IMR-90 (cell line): ENCODE data around the gene ZFP92. TPM values are rescaled to one million over a fixed set of nuclear protein-coding genes. Genes with fewer than 3 reads are reported as not detected.

Experiments
- ATAC-seq: fragments of 200-7000 bp; cut with Tn5 transposase; 2 replicates; pipeline ENCODE4 v1.9.1; 2020; ENCODE audit warnings: low read depth, mild to moderate bottlenecking, moderate library complexity
- BruUV-seq: library from RNA; stranded (reverse); fragments of 400-500 nt; replicated peaks from 2 replicates; lab custom pipeline; 2021; lab: Mats Ljungman, UMichigan
- CTCF ChIA-PET: fragments of 300-600 bp; formaldehyde crosslinking; extraction: SDS; loops from one replicate; lab custom pipeline; 2021; ENCODE audit warnings: antibody characterized with exemption; lab: Yijun Ruan, JAX
- POLR2A ChIA-PET: fragments of 300-600 bp; sonication (Branson Sonifier 250); formaldehyde crosslinking; loops from one replicate; lab custom pipeline; 2022; ENCODE audit warnings: antibody characterized with exemption; ENCODE audit not compliant: unreplicated experiment; lab: Charles Lee
- DNase-seq: peaks from one replicate; pipeline ENCODE4 v3.0.0; 2013
- H2AFZ ChIP-seq: replicated peaks from 2 replicates; pipeline ENCODE3; 2013; ENCODE audit warnings: low read length, mild to moderate bottlenecking; ENCODE audit not compliant: poor library complexity
- H2AK5ac ChIP-seq: 2 replicates; pipeline ENCODE4 v1.6.1; 2013; ENCODE audit warnings: low read depth, low read length, inconsistent platforms
- H2AK9ac ChIP-seq: replicated peaks from 2 replicates; pipeline ENCODE3; 2013; ENCODE audit warnings: mild to moderate bottlenecking, low read depth, low read length, moderate library complexity; ENCODE audit not compliant: poor library complexity
- H2BK120ac ChIP-seq: 2 replicates; pipeline ENCODE4 v1.6.1; 2013; ENCODE audit warnings: low read depth, low read length, inconsistent platforms
- H2BK15ac ChIP-seq: 3 replicates; pipeline ENCODE4 v1.6.1; 2013; ENCODE audit warnings: low read depth, low read length, inconsistent platforms
- H2BK20ac ChIP-seq: 2 replicates; pipeline ENCODE4 v1.6.1; 2013; ENCODE audit warnings: low read depth, mild to moderate bottlenecking, inconsistent platforms, low read length, moderate library complexity
- H2BK5ac ChIP-seq: 2 replicates; pipeline ENCODE4 v1.6.1; 2013; ENCODE audit warnings: mild to moderate bottlenecking, low read depth, low read length, inconsistent platforms; ENCODE audit not compliant: poor library complexity, severe bottlenecking
- H3K14ac ChIP-seq: replicated peaks from 2 replicates; pipeline ENCODE4 v1.6.1; 2013; ENCODE audit warnings: low read depth, low read length, inconsistent platforms
- H3K18ac ChIP-seq: 2 replicates; pipeline ENCODE4 v1.6.1; 2013; ENCODE audit warnings: low read depth, low read length, control low read depth
- H3K23ac ChIP-seq: 2 replicates; pipeline ENCODE4 v1.6.1; 2013; ENCODE audit warnings: low read depth, low read length, inconsistent platforms
- H3K27ac ChIP-seq: 2 replicates; pipeline ENCODE4 v1.5.1; 2013; ENCODE audit warnings: mild to moderate bottlenecking, control low read depth, low read length; ENCODE audit not compliant: insufficient read depth
- H3K27me3 ChIP-seq: 2 replicates; pipeline ENCODE4 v1.6.1; 2013; ENCODE audit warnings: low read length; ENCODE audit not compliant: control insufficient read depth, insufficient read depth
- H3K36me3 ChIP-seq: 2 replicates; pipeline ENCODE4 v1.6.1; 2013; ENCODE audit warnings: low read length, mixed read lengths; ENCODE audit not compliant: control insufficient read depth, insufficient read depth
- H3K4ac ChIP-seq: 2 replicates; pipeline ENCODE4 v1.6.1; 2013; ENCODE audit warnings: low read depth, low read length, inconsistent platforms
- H3K4me1 ChIP-seq: 2 replicates; pipeline ENCODE4 v1.6.1; 2013; ENCODE audit warnings: low read length, mixed read lengths; ENCODE audit not compliant: control insufficient read depth, insufficient read depth
- H3K4me2 ChIP-seq: 2 replicates; pipeline ENCODE4 v1.6.1; 2013; ENCODE audit warnings: low read depth, mild to moderate bottlenecking, control low read depth, low read length, moderate library complexity
- H3K4me3 ChIP-seq: 2 replicates; pipeline ENCODE4 v1.5.1; 2013; ENCODE audit warnings: low read depth, mild to moderate bottlenecking, control low read depth, low read length, moderate library complexity; ENCODE audit not compliant: insufficient read depth
- H3K56ac ChIP-seq: 2 replicates; pipeline ENCODE4 v1.6.1; 2013; ENCODE audit warnings: low read length, inconsistent platforms; ENCODE audit not compliant: insufficient read depth; ENCODE audit errors: extremely low read depth
- H3K79me1 ChIP-seq, 2 experiments: 2 replicates each; pipeline ENCODE4 v1.6.1; 2013; ENCODE audit warnings: low read length in 2 of 2, inconsistent platforms in 1 of 2, low read depth in 1 of 2
- H3K9ac ChIP-seq: 2 replicates; pipeline ENCODE4 v1.6.1; 2013; ENCODE audit warnings: low read depth, low read length, control low read depth
- H3K9me1 ChIP-seq: 2 replicates; pipeline ENCODE4 v1.6.1; 2013; ENCODE audit warnings: low read length, inconsistent platforms; ENCODE audit not compliant: insufficient read depth
- H3K9me3 ChIP-seq: 2 replicates; pipeline ENCODE4 v1.6.1; 2013; ENCODE audit warnings: low read length; ENCODE audit not compliant: control insufficient read depth, insufficient read depth
- H4K20me1 ChIP-seq: 2 replicates; pipeline ENCODE4 v1.6.1; 2013; ENCODE audit warnings: low read length, inconsistent platforms; ENCODE audit not compliant: insufficient read depth
- H4K5ac ChIP-seq: 2 replicates; pipeline ENCODE4 v1.6.1; 2013; ENCODE audit warnings: mild to moderate bottlenecking, low read depth, low read length, control low read depth
- H4K8ac ChIP-seq, 2 experiments: 2 replicates each; pipeline ENCODE4 v1.6.1; 2013; ENCODE audit warnings: low read depth in 2 of 2, low read length in 2 of 2, control low read depth in 1 of 2, inconsistent platforms in 1 of 2
- H4K91ac ChIP-seq: 2 replicates; pipeline ENCODE4 v1.6.1; 2013; ENCODE audit warnings: low read depth, low read length, inconsistent platforms; ENCODE audit not compliant: insufficient read depth
- BHLHE40 ChIP-seq: fragments of 150-350 bp; IDR thresholded peaks from 2 replicates; pipeline ENCODE4 v1.6.1; 2016; ENCODE audit warnings: mild to moderate bottlenecking, low read depth, low read length
- CEBPB ChIP-seq: IDR thresholded peaks from 2 replicates; pipeline ENCODE4 v1.6.1; 2012; ENCODE audit warnings: low read depth, low read length, improper control_type of control experiment
- CHD1 ChIP-seq: IDR thresholded peaks from 2 replicates; pipeline ENCODE4 v1.6.1; 2012; ENCODE audit warnings: low read depth, low read length, improper control_type of control experiment
- MXI1 ChIP-seq: IDR thresholded peaks from 2 replicates; pipeline ENCODE4 v1.6.1; 2012; ENCODE audit warnings: low read depth, mild to moderate bottlenecking, low read length, moderate library complexity, borderline replicate concordance
- NFE2L2 ChIP-seq: fragments of 150-350 bp; IDR thresholded peaks from 2 replicates; pipeline ENCODE4 v1.6.1; 2016; ENCODE audit warnings: low read depth, mild to moderate bottlenecking, low read length
- WGBS, 2 experiments: methylation state at CpG; one replicate each; pipeline versions ENCODE4 v1.1.5 to v1.1.7; 2013; ENCODE audit warnings: missing lambda C conversion rate in 2 of 2; ENCODE audit not compliant: insufficient read length in 1 of 2; ENCODE audit errors: extremely low coverage in 2 of 2; 5-methylcytosine and 5-hydroxymethylcytosine counted together
- dilution Hi-C: fragments of 300-500 bp; cut with HindIII; formaldehyde crosslinking; loops from one replicate; pipeline ENCODE4 v1.14.3; 2018; ENCODE audit warnings: low sequenced_read_pairs; ENCODE audit not compliant: unreplicated experiment
- in situ Hi-C: fragments of 300-500 bp; cut with MboI; formaldehyde crosslinking; loops from 3 replicates; pipeline ENCODE4 v1.14.3; 2019; ENCODE audit warnings: low sequenced_read_pairs, inconsistent platforms, mixed read lengths
- intact Hi-C: fragments of 100-400 bp; cut with micrococcal nuclease; formaldehyde crosslinking; loops from 2 replicates; pipeline ENCODE4 v1.10.0; 2022
- polyA plus RNA-seq, 3 experiments: library from polyadenylated mRNA; depleted of rRNA; stranded (reverse); fragments of >200 nt; gene quantifications; 2 replicates each; pipeline ENCODE4 v1.2.3, GENCODE V29; 2012; ENCODE audit warnings: low replicate concordance in 1 of 3
- total RNA-seq: library from RNA; depleted of rRNA; stranded (reverse); fragments of >200 nt; gene quantifications from 2 replicates; pipeline ENCODE4 v1.2.3, GENCODE V29; 2012
- TF ChIP-seq, protein P1 (sequence below): fragments of 150-350 bp; IDR thresholded peaks from 2 replicates; pipeline ENCODE4 v1.6.1; 2017; ENCODE audit warnings: mild to moderate bottlenecking, antibody characterized with exemption, low read length, low read depth

The ZFP92 gene
- total and polyA plus RNA-seq, 2 of the 4 experiments (the other 2 are of a cell fraction): under 0.01 to 0.03 TPM

DNA sequence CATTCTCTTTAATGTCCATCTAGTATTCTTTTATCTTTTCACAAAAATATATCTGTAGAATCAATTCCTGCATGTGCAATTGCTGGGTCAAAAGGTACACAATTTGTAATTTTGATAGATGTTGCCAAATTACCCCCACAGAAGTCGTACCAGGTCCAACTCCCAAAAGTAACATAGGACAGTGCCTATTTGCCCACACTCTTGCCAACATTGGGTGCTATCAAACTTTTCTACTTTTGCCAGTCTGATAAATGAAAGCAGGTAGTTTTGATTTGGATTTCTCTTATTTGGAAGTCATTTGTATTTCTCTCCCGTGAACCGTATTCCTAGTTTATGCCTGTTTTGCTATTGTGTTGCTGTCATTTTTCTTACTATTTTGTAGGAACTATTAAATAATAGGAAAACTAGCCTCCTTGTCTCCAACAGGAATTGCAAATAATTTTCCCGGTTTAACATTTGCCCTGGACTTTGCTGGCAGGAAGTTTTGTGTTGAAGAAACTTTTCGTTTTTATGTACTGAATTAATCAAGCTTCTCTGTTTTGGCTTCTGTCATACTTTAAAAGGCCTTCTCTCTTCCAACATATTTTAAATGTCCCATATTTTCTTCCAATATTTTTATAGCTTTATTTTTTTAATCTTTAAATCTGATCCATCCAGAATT, 44.3 kb upstream of the ZFP92 start:
- no peak overlapping the region for H4K8ac ChIP-seq
- H3K14ac ChIP-seq: no peak overlapping the region
- H2AFZ ChIP-seq: no peak overlapping the region
- DNase-seq (no peak), ATAC-seq (no peak)
- POLR2A ChIA-PET: no interaction called here
- H4K91ac ChIP-seq: no peak overlapping the region
- H4K5ac ChIP-seq: no peak overlapping the region
- H2BK20ac ChIP-seq: no peak overlapping the region
- no peak overlapping the region for H2AK9ac ChIP-seq
- CTCF ChIA-PET: interaction anchor here (0.6 kb wide), 1 partner anchor 368 kb away, joined by 3 read pairs; no protein-coding TSS in a partner anchor
- H2BK5ac ChIP-seq: no peak overlapping the region
- no peak overlapping the region for H3K23ac ChIP-seq
- H3K9me3 ChIP-seq: no peaks in the 10 kb centered on the region
- no peaks in the 10 kb centered on the region for H3K4me1 ChIP-seq
- H3K27ac ChIP-seq: no peak overlapping the region
- TF ChIP-seq BHLHE40: no peak
- TF ChIP-seq MXI1: no peak
- TF ChIP-seq NFE2L2: no peak
- TF ChIP-seq CEBPB: no peak
- TF ChIP-seq CHD1: no peak
- TF ChIP-seq, protein P1, sequence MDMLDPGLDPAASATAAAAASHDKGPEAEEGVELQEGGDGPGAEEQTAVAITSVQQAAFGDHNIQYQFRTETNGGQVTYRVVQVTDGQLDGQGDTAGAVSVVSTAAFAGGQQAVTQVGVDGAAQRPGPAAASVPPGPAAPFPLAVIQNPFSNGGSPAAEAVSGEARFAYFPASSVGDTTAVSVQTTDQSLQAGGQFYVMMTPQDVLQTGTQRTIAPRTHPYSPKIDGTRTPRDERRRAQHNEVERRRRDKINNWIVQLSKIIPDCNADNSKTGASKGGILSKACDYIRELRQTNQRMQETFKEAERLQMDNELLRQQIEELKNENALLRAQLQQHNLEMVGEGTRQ: no peak
- no peak overlapping the region for H3K4ac ChIP-seq
- no TSS peak for BruUV-seq
- H3K9ac ChIP-seq: no peak overlapping the region
- H3K18ac ChIP-seq: no peak overlapping the region
- dilution Hi-C loops: no loop called here
- no peak overlapping the region for H3K4me3 ChIP-seq
- H3K9me1 ChIP-seq: no peaks in the 10 kb centered on the region
- in situ Hi-C loops: no loop called here
- intact Hi-C loops: no loop called here
- H3K27me3 ChIP-seq: peaks cover 1% of the 10 kb centered on the region; the same call in 1 of the 2 replicates
- H3K36me3 ChIP-seq: no peaks in the 10 kb centered on the region
- no peak overlapping the region for H3K56ac ChIP-seq
- no peaks in the 10 kb centered on the region for H4K20me1 ChIP-seq
- no peaks in the 10 kb centered on the region for H3K79me1 ChIP-seq
- no peak overlapping the region for H3K4me2 ChIP-seq
- H2BK120ac ChIP-seq: no peak overlapping the region
- no CpG with 5 or more reads among the region's 5 CpGs for WGBS, 2 experiments
- H2AK5ac ChIP-seq: no peak overlapping the region
- H2BK15ac ChIP-seq: no peak overlapping the region
